GM23248 (cell line): ENCODE measurements around the gene CXCR5.

ENCODE experiments used
- EZH2 ChIP-seq: fragments of 200-600 bp; sonication (generic); IDR thresholded peaks from 2 replicates; pipeline ENCODE4 v1.6.1; 2018; ENCODE audit warnings: antibody characterized with exemption, mild to moderate bottlenecking; ENCODE audit not compliant: insufficient read depth, poor library complexity, severe bottlenecking
- EZH2phosphoT487 ChIP-seq: fragments of 200-600 bp; sonication (generic); IDR thresholded peaks from 2 replicates; pipeline ENCODE4 v1.6.1; 2018; ENCODE audit warnings: antibody characterized with exemption, moderate library complexity, mild to moderate bottlenecking, low read depth; ENCODE audit not compliant: insufficient read depth

GRCh38 chr11:118938491-118939403 is 55.1 kb downstream of the CXCR5 start:
- no peak for TF ChIP-seq EZH2
- TF ChIP-seq EZH2phosphoT487, result no peak
